SH-SY5Y (cell line): ENCODE measurements around the gene APOA5.

Experiments
- GATA2 ChIP-seq: IDR thresholded peaks from 2 replicates; pipeline ENCODE4 v1.6.1; 2011; ENCODE audit warnings: mild to moderate bottlenecking, low read depth, low read length
- GATA3 ChIP-seq: IDR thresholded peaks from 2 replicates; pipeline ENCODE4 v1.6.1; 2011; ENCODE audit warnings: low read depth, mild to moderate bottlenecking, low read length, moderate library complexity

Gene APOA5

GRCh38 chr11:116791813-116792143, at the start of gene APOA5:
Gene APOA5 (minus strand): TSS chr11:116791879. CDS start chr11:116791860, 19 bp downstream.
- TF ChIP-seq GATA2 (no peak), GATA3 (no peak)

- TF ChIP-seq GATA2 (no peak), GATA3 (no peak)
Measured at GRCh38 chr11:116840746-116841296, 49.1 kb upstream of the APOA5 start.

GRCh38 chr11:116840224-116840745, 48.6 kb upstream of the APOA5 start:
- TF ChIP-seq GATA2, result no peak
- no peak for TF ChIP-seq GATA3

GRCh38 chr11:116838321-116839084, 46.8 kb upstream of the APOA5 start:
- TF ChIP-seq GATA3 (no peak), GATA2 (no peak)

GRCh38 chr11:116837231-116838091, 45.8 kb upstream of the APOA5 start, which contains the start of gene APOA1:
Gene APOA1 (minus strand): TSS chr11:116837622. CDS start chr11:116837387, 235 bp downstream.
- no peak for TF ChIP-seq GATA3
- no peak for TF ChIP-seq GATA2

GRCh38 chr11:116836632-116836991, 44.9 kb upstream of the APOA5 start:
- TF ChIP-seq GATA3, result no peak

GRCh38 chr11:116835791-116836631, 44.3 kb upstream of the APOA5 start:
- TF ChIP-seq GATA2 (no peak), GATA3 (no peak)

GRCh38 chr11:116835042-116835772, 43.5 kb upstream of the APOA5 start:
- no peak for TF ChIP-seq GATA3

GRCh38 chr11:116833816-116834534, 42.3 kb upstream of the APOA5 start:
- TF ChIP-seq GATA3, result no peak
- no peak for TF ChIP-seq GATA2

GRCh38 chr11:116833491-116833815, 41.8 kb upstream of the APOA5 start:
- TF ChIP-seq GATA3 (no peak), GATA2 (no peak)

- TF ChIP-seq GATA2, result no peak
- TF ChIP-seq GATA3, result no peak
Measured at GRCh38 chr11:116832350-116833290, 40.9 kb upstream of the APOA5 start.

GRCh38 chr11:116831790-116832349, 40.2 kb upstream of the APOA5 start:
- TF ChIP-seq GATA2 (no peak), GATA3 (no peak)
